Vagina (tissue), 2 donors: ENCODE results near the gene FCN1. TPM values are rescaled to one million over a fixed set of nuclear protein-coding genes. Genes with fewer than 3 reads are reported as not detected.

Experiments
- DNase-seq, 2 donors: peaks; one replicate each; pipeline ENCODE4 v3.0.0-alpha.2; 2017; ENCODE audit errors: extremely low spot score in 2 of 2
- H3K27ac ChIP-seq: fragments of 200-600 bp; sonication (generic); one replicate; pipeline ENCODE4 v1.5.1; 2019
- H3K27me3 ChIP-seq: fragments of 200-600 bp; sonication (generic); one replicate; pipeline ENCODE4 v1.5.1; 2019
- H3K36me3 ChIP-seq, 2 donors: fragments of 200-600 bp; sonication (generic); one replicate each; pipeline ENCODE4 v1.5.1; 2017 to 2019
- H3K4me1 ChIP-seq: fragments of 200-600 bp; sonication (generic); one replicate; pipeline ENCODE4 v1.5.1; 2019
- H3K4me3 ChIP-seq, 2 donors: fragments of 200-600 bp; sonication (generic); 1 replicate in 1 of 2; 2 replicates in 1 of 2; pipeline ENCODE4 v1.5.1; 2016 to 2019
- H3K9me3 ChIP-seq: fragments of 200-600 bp; sonication (generic); one replicate; pipeline ENCODE4 v1.5.1; 2019
- CTCF ChIP-seq, 3 experiments: fragments of 450-650 bp in 2 of 3; fragments of 200-600 bp in 1 of 3; sonication (generic) in 1 of 3; IDR thresholded peaks; one replicate each; pipeline ENCODE4 v1.5.1; 2017 to 2019; ENCODE audit warnings: antibody characterized with exemption in 3 of 3, mild to moderate bottlenecking in 2 of 3, moderate library complexity in 2 of 3
- POLR2A ChIP-seq, 2 donors: fragments of 450-650 bp; IDR thresholded peaks; one replicate each; pipeline ENCODE4 v1.6.1; 2017; ENCODE audit warnings: antibody characterized with exemption in 2 of 2, mild to moderate bottlenecking in 2 of 2, moderate library complexity in 2 of 2
- POLR2AphosphoS5 ChIP-seq, 2 donors: sonication (generic); formaldehyde crosslinking; IDR thresholded peaks; one replicate each; pipeline ENCODE4 v1.9.0; 2017; ENCODE audit warnings: antibody characterized with exemption in 2 of 2, mild to moderate bottlenecking in 2 of 2, low read depth in 1 of 2; ENCODE audit not compliant: insufficient read depth in 1 of 2
- intact Hi-C: fragments of 100-400 bp; cut with DNase I; formaldehyde crosslinking; loops from one replicate; pipeline ENCODE4 v1.15.1; 2023
- total RNA-seq: library from RNA; depleted of rRNA; stranded (reverse); fragments of >200 nt; gene quantifications from one replicate; pipeline ENCODE4 v1.2.3, GENCODE V29; 2016

The FCN1 gene
- total RNA-seq, 1 donor from 2014 or later = 1.7 TPM

- Histone ChIP-seq H3K27ac (no peak overlapping the region), H3K36me3 (no peaks in the 10 kb centered on the region), H3K4me3 (no peak overlapping the region), H3K4me1 (no peaks in the 10 kb centered on the region), H3K9me3 (no peaks in the 10 kb centered on the region), H3K27me3 (no peaks in the 10 kb centered on the region)
- intact Hi-C loops = no loop called here
- DNase-seq = peak in 1 of 2 donors; percentile 89
- no peak for TF ChIP-seq POLR2A (IDR thresholded peaks at IDR 0.05)
- TF ChIP-seq POLR2AphosphoS5 (IDR thresholded peaks at IDR 0.05; ENCODE audit: insufficient read depth in 1 of 2, low read depth in 1 of 2) = no peak
- no peak for TF ChIP-seq CTCF (IDR thresholded peaks at IDR 0.05)
Observed at GRCh38 chr9:134913041-134913712, 4.5 kb downstream of the FCN1 start.

DNA sequence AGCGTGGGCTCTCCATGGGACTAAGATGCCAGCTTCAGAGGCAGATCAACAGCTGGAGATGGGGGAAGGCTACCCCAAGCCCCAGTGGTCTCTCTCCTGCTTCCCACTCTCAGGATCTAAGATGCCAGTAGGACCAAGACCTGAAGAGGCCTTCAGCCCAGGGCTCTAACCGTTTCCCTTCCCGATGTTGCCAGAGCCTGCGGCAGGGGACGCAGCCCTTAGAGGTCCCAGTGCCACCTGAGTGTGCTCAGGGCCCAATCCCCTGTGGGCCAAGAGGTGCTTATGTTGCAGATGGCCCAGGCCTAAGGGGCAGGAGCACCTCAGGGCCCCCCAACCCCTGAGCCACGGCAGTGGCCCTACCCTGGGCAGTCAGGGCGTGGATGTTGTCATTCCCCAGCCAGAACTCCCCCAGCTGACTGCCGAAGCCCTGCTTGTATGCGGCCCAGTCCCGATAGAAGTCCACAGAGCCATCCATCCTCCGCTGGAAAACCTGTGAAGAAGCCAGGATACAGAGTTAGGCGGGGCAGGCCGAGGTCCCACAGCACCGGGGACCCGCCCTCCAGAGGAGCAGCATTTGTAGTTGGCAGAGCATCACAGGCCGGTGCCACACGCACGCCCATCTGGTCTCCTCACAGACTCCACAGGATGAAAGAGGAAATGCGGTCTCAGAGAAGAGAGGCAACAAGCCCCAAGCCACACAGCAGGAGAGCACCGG, 5.4 kb downstream of the FCN1 start:
- peak in 1 of 2 donors; percentile 64 for DNase-seq
- intact Hi-C loops = no loop called here
- H3K36me3 ChIP-seq = no peaks in the 10 kb centered on the region
- H3K4me1 ChIP-seq = no peaks in the 10 kb centered on the region
- TF ChIP-seq POLR2AphosphoS5 (IDR thresholded peaks at IDR 0.05; ENCODE audit: insufficient read depth in 1 of 2, low read depth in 1 of 2) = no peak
- TF ChIP-seq CTCF (IDR thresholded peaks at IDR 0.05) = no peak
- TF ChIP-seq POLR2A (IDR thresholded peaks at IDR 0.05) = no peak
- H3K9me3 ChIP-seq = no peaks in the 10 kb centered on the region
- no peaks in the 10 kb centered on the region for H3K27me3 ChIP-seq
- H3K4me3 ChIP-seq = no peak overlapping the region
- H3K27ac ChIP-seq = no peak overlapping the region

- no peaks in the 10 kb centered on the region for H3K27me3 ChIP-seq
Observed at GRCh38 chr9:134909511-134910481, 7.9 kb downstream of the FCN1 start.

More at GRCh38 chr9:134909511-134910481, 7.9 kb downstream of the FCN1 start:
- DNase-seq = peak in 1 of 2 donors; percentile 96
- intact Hi-C loops = no loop called here
- Histone ChIP-seq H3K4me1 (no peaks in the 10 kb centered on the region), H3K9me3 (no peaks in the 10 kb centered on the region), H3K36me3 (no peaks in the 10 kb centered on the region), H3K4me3 (no peak overlapping the region), H3K27ac (no peak overlapping the region)
- TF ChIP-seq POLR2AphosphoS5 (IDR thresholded peaks at IDR 0.05; ENCODE audit: insufficient read depth in 1 of 2, low read depth in 1 of 2) = no peak
- no peak for TF ChIP-seq POLR2A (IDR thresholded peaks at IDR 0.05)
- no peak for TF ChIP-seq CTCF (IDR thresholded peaks at IDR 0.05)
